NCI-H1092 treated with DMSO at 0.1 percent for 48 hours (cell line): ENCODE data around the gene IQGAP2.

Experiments used
- DNase-seq: peaks from one replicate; lab custom pipeline; 2025; lab: John Stamatoyannopoulos, UW

The IQGAP2 gene

DNA sequence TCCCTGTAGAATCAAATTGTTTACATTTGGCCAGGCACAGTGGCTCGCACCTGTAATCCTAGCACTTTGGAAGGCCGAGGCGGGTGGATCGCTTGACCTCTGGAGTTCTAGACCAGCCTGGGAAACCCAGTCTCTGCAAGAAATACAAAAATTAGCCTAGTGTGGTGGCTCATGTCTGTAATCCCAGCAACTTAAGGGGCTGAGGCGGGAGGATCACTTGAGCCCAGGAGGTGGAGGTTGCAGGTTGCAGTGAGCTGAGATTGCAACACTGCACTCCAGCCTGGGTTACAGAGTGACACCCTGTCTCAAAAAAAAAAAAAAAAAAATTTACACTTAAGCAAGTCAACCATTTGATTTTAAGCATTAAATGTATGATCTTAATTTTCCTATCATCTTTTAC is 17.5 kb upstream of the IQGAP2 start:
- DNase-seq = no peak

- DNase-seq = no peak
These were observed 16.7 kb upstream of the IQGAP2 start for GRCh38 chr5:76386360-76386759.

DNA sequence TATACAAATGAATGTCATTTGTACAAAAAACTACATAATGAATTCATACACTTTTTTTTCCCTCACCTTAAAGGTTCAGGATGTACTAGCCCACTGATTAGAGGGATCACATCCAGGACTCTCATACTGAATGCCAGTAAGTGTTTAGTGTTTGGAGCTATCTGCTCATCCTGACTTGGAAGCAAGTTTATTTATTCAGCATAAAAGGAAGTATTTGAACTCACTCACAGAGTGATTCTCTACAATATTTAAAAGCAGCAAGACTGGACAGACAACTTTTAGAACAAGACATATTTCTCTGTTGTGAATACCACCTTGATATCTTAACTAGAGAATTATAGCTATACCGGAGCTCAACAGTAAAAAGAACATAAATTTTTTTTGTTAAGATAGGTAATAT is 14.8 kb upstream of the IQGAP2 start:
- no peak for DNase-seq

GRCh38 chr5:76388791-76389512 is 14.1 kb upstream of the IQGAP2 start:
- no peak for DNase-seq

- DNase-seq = no peak
These were observed 13.5 kb upstream of the IQGAP2 start for GRCh38 chr5:76389513-76390154.

- no peak for DNase-seq
These were observed 12.1 kb upstream of the IQGAP2 start for GRCh38 chr5:76391014-76391413.

DNA sequence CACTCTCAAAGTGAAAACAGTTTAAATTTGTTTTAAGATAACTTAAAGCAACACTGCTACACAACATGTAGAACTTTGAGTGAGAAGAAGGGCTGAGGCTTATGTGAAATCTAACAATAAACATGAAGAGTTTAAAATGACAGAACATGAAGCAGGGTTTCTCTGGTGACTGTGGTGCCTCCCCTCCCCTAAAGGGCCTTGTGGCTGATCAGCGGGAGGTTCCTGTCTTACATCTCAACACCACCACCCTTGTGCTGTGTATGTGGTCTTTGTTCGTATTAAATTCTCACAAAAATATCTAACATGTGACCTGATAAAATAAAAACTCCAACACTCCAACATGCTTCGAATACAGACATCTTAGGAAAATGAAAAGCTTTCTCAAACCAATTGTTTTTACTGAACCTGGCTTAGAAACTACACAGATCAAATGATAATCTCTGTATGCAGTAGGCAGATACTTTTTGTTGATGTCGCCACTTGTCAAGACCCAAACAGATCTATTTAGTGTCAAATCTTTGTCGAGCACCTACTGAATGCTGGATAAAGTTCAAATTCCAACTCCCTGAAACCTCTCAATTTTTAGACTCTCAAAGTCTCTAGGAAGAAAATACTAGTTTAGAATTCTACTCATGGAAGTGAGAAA is 9.9 kb upstream of the IQGAP2 start:
- no peak for DNase-seq

GRCh38 chr5:76397200-76397599 is 5.9 kb upstream of the IQGAP2 start:
- DNase-seq = no peak

DNA sequence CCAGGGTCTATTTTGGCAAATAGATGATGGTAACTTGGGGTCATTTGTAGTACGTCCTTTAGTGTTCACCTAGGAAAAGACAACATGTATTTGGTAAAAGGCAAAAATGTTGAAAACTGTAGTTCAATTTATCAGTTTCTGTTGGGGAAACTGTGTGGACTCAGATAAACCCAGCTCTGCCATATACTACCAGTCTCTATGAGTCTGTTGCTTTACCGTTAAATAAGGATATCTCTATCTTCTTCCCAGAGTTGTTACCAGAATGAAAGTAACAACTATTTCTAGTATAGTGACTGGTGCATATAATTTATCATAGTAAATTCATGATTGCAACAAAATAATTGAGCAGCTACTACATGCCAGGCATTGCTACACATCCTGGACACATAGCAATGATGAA is 3.8 kb upstream of the IQGAP2 start:
- no peak for DNase-seq

GRCh38 chr5:76400466-76400865 is 2.6 kb upstream of the IQGAP2 start:
- no peak for DNase-seq

GRCh38 chr5:76401801-76402250 is 1.3 kb upstream of the IQGAP2 start:
- no peak for DNase-seq

- DNase-seq = no peak
These were observed 717 bp upstream of the IQGAP2 start for GRCh38 chr5:76402251-76402885.

- DNase-seq = no peak
These were observed 709 bp downstream of the IQGAP2 start for GRCh38 chr5:76403766-76404222.

- no peak for DNase-seq
These were observed 1.4 kb downstream of the IQGAP2 start for GRCh38 chr5:76404223-76405211.

- DNase-seq = no peak
These were observed 2.9 kb downstream of the IQGAP2 start for GRCh38 chr5:76406014-76406413.

DNA sequence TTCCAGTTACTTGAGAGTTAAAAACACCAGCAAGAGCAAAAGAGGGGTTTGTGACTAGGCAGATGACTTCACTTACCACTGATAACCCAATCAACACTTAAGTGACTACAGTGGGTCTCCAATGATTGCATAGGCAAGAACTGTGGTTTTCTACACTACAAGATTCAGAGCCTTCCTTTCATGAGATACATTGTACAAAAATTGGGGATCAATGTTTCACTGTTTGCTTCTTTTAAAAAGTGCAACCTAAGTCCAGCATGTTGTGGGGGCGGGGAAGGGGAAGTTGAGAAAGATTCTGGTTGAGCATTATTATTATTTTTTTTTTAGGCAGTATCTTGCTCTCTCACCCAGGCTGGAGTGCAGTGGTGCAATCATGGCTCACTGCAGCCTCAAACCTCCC is 3.6 kb downstream of the IQGAP2 start:
- DNase-seq = no peak

GRCh38 chr5:76408104-76408654 is 5.1 kb downstream of the IQGAP2 start:
- DNase-seq = no peak

- DNase-seq = no peak
These were observed 9.4 kb downstream of the IQGAP2 start for GRCh38 chr5:76412511-76412910.

GRCh38 chr5:76413746-76414145 is 10.7 kb downstream of the IQGAP2 start:
- DNase-seq = no peak

- DNase-seq = no peak
These were observed 11.7 kb downstream of the IQGAP2 start for GRCh38 chr5:76414788-76415187.

DNA sequence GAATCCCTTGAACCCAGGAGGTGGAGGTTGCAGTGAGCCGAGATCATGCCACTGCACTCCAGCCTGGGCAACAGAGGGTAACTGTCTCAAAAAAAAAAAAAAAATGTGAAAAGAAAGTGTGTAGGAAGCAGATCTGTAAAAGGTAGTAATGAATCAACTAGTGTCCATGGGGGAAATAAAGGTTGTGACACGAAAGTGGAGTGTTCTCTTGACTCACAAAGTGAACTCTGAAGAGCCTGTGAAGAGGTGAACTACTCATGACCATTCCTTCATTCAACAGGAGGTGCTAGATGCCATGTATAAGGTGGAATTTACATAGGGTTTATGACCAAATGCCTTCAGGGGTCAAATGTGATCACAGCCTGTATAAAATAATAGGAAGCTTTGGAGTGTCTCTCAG is 12.8 kb downstream of the IQGAP2 start:
- no peak for DNase-seq
